Natural killer cell (primary cell): ENCODE data around the gene CD58. TPM values are rescaled to one million over a fixed set of nuclear protein-coding genes. Genes with fewer than 3 reads are reported as not detected.

ENCODE experiments used
- ATAC-seq, 3 donors: fragments of 150-1000 bp in 2 of 3; fragments of 200-7000 bp in 1 of 3; cut with Tn5 transposase; 1 replicate in 1 of 3; 2 replicates in 2 of 3; pipeline ENCODE4 v1.10.0; 2021; ENCODE audit warnings: mild to moderate bottlenecking in 2 of 3, moderate library complexity in 2 of 3
- DNase-seq, 2 donors: peaks; one replicate each; pipeline versions ENCODE4 v3.0.0 to v3.0.0-alpha.2; 2013 to 2021; ENCODE audit warnings: mixed read lengths in 1 of 2
- H3K27ac ChIP-seq: one replicate; pipeline ENCODE4 v1.5.1; 2013; ENCODE audit warnings: mild to moderate bottlenecking, low read length
- H3K27me3 ChIP-seq: one replicate; pipeline ENCODE4 v1.6.1; 2013; ENCODE audit warnings: low read length; ENCODE audit not compliant: control insufficient read depth, insufficient read depth
- H3K36me3 ChIP-seq: one replicate; pipeline ENCODE4 v1.6.1; 2013; ENCODE audit warnings: low read length; ENCODE audit not compliant: control insufficient read depth, insufficient read depth
- H3K4me1 ChIP-seq: one replicate; pipeline ENCODE4 v1.6.1; 2013; ENCODE audit warnings: low read length; ENCODE audit not compliant: control insufficient read depth, insufficient read depth
- H3K4me3 ChIP-seq: one replicate; pipeline ENCODE4 v1.5.1; 2013; ENCODE audit warnings: low read length
- H3K9me3 ChIP-seq: one replicate; pipeline ENCODE4 v1.6.1; 2013; ENCODE audit warnings: low read length; ENCODE audit not compliant: control insufficient read depth, insufficient read depth
- H3K27ac Mint-ChIP-seq, 2 donors: one replicate each; pipeline ENCODE4 v1.8.0; 2022; ENCODE audit warnings: mild to moderate bottlenecking in 2 of 2, mixed read lengths in 2 of 2, moderate library complexity in 1 of 2
- H3K27me3 Mint-ChIP-seq, 2 donors: one replicate each; pipeline ENCODE4 v1.8.0; 2022; ENCODE audit warnings: low read depth in 2 of 2, mixed read lengths in 2 of 2
- H3K36me3 Mint-ChIP-seq: one replicate; pipeline ENCODE4 v1.8.0; 2022; ENCODE audit warnings: mixed read lengths
- H3K4me1 Mint-ChIP-seq, 2 donors: one replicate each; pipeline ENCODE4 v1.8.0; 2022; ENCODE audit warnings: mixed read lengths in 2 of 2
- H3K4me3 Mint-ChIP-seq: one replicate; pipeline ENCODE4 v1.8.0; 2022; ENCODE audit warnings: mild to moderate bottlenecking, moderate library complexity, mixed read lengths
- H3K9me3 Mint-ChIP-seq, 2 donors: one replicate each; pipeline ENCODE4 v1.8.0; 2022; ENCODE audit warnings: mixed read lengths in 2 of 2
- WGBS: methylation state at CpG from one replicate; pipeline ENCODE4 v1.1.7; 2013; ENCODE audit warnings: missing lambda C conversion rate; ENCODE audit not compliant: insufficient coverage; 5-methylcytosine and 5-hydroxymethylcytosine counted together
- intact Hi-C: fragments of 100-400 bp; cut with micrococcal nuclease; formaldehyde crosslinking; loops from one replicate; pipeline ENCODE4 v1.14.2; 2022
- total RNA-seq, 4 donors: library from RNA; stranded (reverse); fragments of 120-200 nt in 1 of 4; gene quantifications; one replicate each; pipeline versions ENCODE4 v1.2.3 to v1.2.4, GENCODE V29; 2013 to 2022
- TF ChIP-seq, protein P1 (sequence below): fragments of 200-600 bp; IDR thresholded peaks from one replicate; pipeline ENCODE4 v1.8.0; 2022; ENCODE audit warnings: antibody characterized with exemption

Gene CD58
- total RNA-seq, 3 donors from 2014 or later (not counting 1 experiment from before 2014, with no cell fraction given): 27.4 to 34.0 (median 28.6) TPM

DNA sequence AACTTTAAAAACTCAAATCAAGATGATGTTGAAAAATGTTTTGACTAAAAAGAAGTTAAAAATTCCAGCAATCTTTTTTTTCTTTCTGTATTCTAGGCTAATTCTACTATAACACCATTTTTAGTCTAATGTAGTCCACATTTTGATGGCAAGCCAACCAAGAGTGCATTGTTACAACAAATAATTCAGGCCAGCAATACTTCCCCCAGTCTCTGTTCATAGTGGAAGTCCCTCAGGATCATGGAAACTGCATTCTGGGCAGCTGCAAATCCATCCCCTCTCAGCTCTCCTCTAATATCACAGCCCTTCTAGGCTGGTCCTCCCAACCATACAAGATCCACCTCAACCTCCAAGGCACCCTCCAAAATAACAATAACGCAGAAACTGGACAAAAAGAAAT, 7.8 kb upstream of the CD58 start:
- H3K36me3 ChIP-seq: no peaks in the 10 kb centered on the region
- H3K4me1 ChIP-seq: no peaks in the 10 kb centered on the region
- Mint-ChIP-seq H3K27ac (no peak overlapping the region), H3K4me1 (peaks cover 4 to 7% of the 10 kb centered on the region in 2 donors), H3K36me3 (no peaks in the 10 kb centered on the region), H3K27me3 (peaks cover 25 to 51% of the 10 kb centered on the region in 2 donors), H3K4me3 (no peak overlapping the region), H3K9me3 (no peaks in the 10 kb centered on the region)
- intact Hi-C loops: no loop called here
- no peaks in the 10 kb centered on the region for H3K9me3 ChIP-seq
- DNase-seq (no peak), ATAC-seq (no peak)
- H3K27me3 ChIP-seq: no peaks in the 10 kb centered on the region
- 100% methylated on average over 1 of the region's 1 CpG for WGBS
- TF ChIP-seq, protein P1, sequence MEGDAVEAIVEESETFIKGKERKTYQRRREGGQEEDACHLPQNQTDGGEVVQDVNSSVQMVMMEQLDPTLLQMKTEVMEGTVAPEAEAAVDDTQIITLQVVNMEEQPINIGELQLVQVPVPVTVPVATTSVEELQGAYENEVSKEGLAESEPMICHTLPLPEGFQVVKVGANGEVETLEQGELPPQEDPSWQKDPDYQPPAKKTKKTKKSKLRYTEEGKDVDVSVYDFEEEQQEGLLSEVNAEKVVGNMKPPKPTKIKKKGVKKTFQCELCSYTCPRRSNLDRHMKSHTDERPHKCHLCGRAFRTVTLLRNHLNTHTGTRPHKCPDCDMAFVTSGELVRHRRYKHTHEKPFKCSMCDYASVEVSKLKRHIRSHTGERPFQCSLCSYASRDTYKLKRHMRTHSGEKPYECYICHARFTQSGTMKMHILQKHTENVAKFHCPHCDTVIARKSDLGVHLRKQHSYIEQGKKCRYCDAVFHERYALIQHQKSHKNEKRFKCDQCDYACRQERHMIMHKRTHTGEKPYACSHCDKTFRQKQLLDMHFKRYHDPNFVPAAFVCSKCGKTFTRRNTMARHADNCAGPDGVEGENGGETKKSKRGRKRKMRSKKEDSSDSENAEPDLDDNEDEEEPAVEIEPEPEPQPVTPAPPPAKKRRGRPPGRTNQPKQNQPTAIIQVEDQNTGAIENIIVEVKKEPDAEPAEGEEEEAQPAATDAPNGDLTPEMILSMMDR: no peak
- no peak overlapping the region for H3K27ac ChIP-seq
- H3K4me3 ChIP-seq: no peak overlapping the region

DNA sequence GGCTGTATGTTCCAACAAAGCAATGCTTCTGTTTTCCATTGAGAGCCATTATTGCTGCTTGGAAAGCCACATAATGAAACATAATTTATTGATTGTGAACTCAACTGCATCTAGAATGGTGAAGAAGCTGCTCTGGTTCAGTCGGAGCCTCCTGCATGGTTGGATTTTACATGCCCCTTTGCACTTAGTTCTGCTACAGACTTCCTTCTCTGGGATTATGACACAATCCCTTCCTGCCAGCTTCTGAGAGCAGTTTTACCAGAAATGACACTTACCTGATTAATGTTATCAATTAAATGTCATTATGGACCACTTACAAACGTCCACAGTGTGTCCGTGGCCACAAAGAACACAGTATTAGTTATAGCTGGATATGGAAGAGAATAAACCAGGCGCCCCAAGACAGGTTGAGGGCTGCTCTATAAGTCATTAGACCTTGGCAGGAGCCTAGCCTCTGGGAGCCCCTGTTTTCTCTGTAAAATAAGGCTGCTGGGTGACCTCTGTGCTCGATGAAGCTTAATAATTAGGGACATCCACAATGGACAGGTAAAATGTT, 7.0 kb upstream of the CD58 start:
- Histone ChIP-seq H3K27me3 (no peaks in the 10 kb centered on the region), H3K36me3 (no peaks in the 10 kb centered on the region), H3K27ac (no peak overlapping the region), H3K4me3 (no peak overlapping the region), H3K9me3 (no peaks in the 10 kb centered on the region), H3K4me1 (no peaks in the 10 kb centered on the region)
- DNase-seq (no peak), ATAC-seq (no peak)
- Mint-ChIP-seq H3K27ac (no peak overlapping the region), H3K4me3 (no peak overlapping the region), H3K36me3 (no peaks in the 10 kb centered on the region), H3K27me3 (peaks cover 24 to 47% of the 10 kb centered on the region in 2 donors), H3K9me3 (no peaks in the 10 kb centered on the region), H3K4me1 (peaks cover 4 to 7% of the 10 kb centered on the region in 2 donors)
- TF ChIP-seq, protein P1: no peak
- intact Hi-C loops: no loop called here
- 77% methylated on average over 5 of the region's 5 CpGs for WGBS

DNA sequence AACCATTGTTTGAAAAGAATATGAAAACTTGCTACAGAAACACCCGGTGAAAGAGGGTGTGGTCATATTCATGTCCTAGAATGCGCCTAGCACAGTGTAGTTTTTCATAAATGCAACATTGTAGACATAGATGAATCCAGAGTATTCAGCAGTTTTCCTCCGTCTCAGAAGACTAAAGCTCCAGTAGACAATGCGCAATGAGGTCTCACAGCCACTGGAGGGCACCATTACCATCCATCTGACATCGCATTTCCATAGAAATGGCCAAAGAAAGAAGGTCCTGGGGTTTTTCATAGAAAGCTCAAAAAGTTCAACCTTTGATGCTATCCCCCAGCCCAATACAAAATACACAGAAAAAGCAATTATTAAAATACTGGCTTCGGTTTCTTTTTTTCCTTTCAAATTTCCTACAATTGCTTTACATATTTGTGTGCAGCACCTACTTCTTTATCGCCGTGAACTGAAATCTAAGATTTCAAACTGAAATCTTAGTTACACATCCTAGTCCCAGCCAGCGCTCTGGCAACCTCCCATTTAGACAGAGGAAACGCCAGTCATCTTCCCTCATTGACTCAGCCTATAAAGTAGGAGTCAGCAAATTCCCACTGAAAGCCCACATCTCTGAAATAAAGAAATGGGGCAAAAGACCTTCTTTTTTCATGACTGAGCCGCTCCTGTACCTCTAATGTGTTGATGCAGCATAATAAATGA, 3.9 kb upstream of the CD58 start:
- Histone ChIP-seq H3K9me3 (no peaks in the 10 kb centered on the region), H3K27me3 (no peaks in the 10 kb centered on the region), H3K4me1 (peaks cover 13% of the 10 kb centered on the region), H3K36me3 (no peaks in the 10 kb centered on the region), H3K27ac (no peak overlapping the region), H3K4me3 (no peak overlapping the region)
- TF ChIP-seq, protein P1: peak; percentile 86
- Mint-ChIP-seq H3K27ac (no peak overlapping the region), H3K27me3 (peaks cover 19 to 37% of the 10 kb centered on the region in 2 donors), H3K4me3 (peak overlapping the region; percentile 9), H3K9me3 (no peaks in the 10 kb centered on the region), H3K36me3 (no peaks in the 10 kb centered on the region), H3K4me1 (peaks cover 21 to 23% of the 10 kb centered on the region in 2 donors)
- 31% methylated on average over 11 of the region's 11 CpGs for WGBS
- DNase-seq: peak; percentile 47 to 84
- intact Hi-C loops: loop anchor here (1.0 to 5.0 kb wide), 6 partner anchors 22 to 553 kb away; no protein-coding TSS in a partner anchor
- no peak for ATAC-seq
